ENCODE data around the gene VAV2.

VAV2 gene

GRCh38 chr9:133888048-133888808, 103.9 kb downstream of the VAV2 start:
- no peak for DNase-seq

DNA sequence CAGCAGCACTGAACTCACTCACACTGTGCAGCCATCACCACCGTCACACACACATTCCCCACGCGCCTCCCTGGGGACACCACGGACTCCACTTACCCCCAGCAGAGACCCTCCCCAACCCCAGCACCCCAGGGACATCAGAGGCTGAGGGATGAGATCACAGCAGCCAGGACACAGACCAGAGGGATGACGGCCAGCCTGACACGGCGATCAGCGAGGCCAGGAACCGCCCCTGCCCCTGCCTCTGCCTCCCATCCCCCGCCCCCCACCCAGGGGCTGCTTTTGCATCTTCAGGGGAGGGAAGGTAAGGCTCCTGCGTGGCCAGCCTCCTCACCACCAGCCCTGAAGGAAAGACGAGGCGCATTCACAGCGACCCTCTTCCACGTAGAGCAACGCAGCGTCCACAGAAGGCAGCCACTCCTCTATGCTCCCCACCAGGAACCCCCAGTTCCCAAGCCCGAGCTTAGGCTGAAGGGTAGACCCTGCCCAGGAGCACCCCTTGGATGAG, 104.5 kb downstream of the VAV2 start:
- DNase-seq = no peak

DNA sequence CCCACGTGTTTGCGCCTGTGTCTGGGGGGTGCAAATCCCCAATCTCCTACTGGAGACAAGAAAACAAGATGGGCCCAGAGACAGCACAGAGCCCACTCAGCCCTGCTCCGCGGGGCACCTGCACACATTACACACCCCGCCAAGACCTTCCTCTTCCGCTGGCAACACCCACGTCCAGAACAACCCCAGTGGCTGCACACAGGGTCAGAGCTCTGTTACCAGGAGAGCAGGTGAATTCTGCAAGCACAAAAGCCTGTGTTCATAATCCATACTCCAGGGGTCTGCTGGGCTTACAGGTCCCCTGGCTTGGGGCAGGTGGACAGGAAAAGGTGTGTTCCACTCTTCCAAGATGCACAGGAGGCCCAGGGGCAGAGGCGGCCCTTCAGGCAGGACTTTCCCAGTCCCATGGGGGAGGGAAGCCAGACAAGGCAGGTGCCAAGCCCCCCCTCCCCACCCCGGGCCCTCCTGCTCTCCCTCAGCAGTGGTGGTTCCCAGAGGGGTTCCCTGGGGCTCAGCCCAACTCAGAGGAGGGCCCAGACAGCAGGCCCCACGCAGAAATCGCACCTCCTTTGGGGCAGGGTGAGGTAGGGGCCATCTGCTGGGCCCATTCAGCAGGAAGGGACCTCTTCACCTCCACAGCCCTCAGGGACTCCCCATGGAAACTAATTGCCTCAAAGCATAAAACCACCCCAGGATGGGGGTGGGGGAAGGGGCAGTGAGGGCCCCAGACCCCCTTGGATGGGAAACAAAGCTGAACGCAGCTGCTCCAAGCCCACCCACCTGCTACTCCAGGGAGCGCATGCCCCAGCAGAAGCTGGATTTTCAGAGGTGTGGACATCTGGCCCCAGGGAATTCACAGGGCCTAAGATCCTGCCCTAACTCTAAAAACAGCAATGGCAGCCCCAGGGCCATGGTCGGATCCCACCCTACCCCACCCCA, 105.3 kb downstream of the VAV2 start:
- DNase-seq = no peak

- no peak for DNase-seq
Observed at GRCh38 chr9:133884907-133885744, 107.0 kb downstream of the VAV2 start.

DNA sequence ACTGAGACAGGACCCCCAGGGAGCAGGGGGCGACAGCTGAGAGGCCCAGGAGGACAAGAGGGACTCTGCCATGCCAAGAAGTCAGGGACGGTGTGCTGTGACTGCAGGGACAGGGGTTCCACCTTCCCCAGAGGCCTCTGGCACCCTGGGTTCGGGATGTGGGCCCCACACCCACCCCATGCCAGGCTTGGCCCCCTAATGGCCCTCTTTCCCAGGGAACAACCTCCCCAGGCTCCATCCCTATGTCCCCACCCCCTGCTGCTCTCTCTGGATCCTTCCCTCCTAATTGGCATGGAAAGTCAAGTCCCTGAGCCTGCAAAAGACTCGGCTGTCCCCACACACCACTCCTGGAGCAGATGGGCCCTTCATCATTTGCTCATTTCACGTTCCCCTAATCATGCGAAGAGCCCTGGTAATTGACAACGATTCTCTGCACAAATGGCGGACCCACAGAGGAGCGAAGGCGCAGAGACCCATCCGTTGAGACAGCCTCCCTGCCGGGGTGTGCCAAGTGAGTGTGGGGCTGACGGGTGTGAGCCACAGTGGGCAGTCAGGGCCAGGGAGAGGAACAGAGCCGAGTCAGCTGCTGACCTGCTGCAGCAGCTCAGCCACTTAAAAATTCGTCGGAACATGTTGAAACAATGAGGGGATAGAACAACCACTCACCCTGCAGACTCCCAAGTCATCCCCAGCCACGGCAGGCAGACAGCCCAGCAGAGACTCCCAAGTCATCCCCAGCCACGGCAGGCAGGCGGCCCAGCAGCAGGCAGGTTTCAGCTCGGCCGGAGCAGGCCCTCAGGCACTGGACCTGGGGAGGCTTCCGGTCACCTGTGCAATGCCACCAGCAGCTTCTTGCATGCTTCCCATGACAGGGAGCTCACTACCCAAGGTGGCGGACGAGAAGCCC, 109.0 kb downstream of the VAV2 start:
- no peak for DNase-seq

DNA sequence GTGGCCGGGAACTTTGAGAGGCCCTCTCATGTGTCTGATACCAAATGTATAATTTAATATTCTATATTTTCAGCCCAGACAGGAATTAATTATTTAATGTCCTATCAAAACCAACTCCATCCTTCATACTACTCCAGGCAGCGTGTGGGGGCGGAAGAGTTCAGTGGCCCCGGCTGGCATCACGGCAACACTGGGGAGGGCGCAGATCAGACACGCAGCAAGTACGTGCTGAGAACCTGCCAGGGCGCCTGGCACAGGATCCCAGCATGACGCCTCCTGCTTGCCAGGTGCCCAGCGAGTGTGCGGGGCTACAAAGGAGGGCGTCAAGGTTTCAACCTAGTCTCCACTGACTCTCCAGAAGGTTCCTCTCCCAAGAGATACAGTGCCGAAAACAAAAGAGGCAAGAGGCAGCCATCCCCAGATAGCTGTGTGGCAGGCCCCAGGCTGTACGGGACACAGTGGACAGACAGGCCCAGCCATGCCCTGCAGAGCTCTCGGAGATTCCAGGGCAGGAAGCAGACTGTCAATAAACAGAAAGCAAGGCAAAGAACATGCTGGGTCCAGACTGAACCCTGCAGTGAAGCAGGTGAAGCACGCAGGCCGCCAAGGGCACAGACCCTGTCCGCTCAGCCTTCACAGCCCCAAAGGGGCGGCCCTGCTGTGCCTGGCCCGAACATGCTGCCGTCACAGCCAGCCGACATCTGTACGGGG, 110.3 kb downstream of the VAV2 start:
- DNase-seq = no peak

DNA sequence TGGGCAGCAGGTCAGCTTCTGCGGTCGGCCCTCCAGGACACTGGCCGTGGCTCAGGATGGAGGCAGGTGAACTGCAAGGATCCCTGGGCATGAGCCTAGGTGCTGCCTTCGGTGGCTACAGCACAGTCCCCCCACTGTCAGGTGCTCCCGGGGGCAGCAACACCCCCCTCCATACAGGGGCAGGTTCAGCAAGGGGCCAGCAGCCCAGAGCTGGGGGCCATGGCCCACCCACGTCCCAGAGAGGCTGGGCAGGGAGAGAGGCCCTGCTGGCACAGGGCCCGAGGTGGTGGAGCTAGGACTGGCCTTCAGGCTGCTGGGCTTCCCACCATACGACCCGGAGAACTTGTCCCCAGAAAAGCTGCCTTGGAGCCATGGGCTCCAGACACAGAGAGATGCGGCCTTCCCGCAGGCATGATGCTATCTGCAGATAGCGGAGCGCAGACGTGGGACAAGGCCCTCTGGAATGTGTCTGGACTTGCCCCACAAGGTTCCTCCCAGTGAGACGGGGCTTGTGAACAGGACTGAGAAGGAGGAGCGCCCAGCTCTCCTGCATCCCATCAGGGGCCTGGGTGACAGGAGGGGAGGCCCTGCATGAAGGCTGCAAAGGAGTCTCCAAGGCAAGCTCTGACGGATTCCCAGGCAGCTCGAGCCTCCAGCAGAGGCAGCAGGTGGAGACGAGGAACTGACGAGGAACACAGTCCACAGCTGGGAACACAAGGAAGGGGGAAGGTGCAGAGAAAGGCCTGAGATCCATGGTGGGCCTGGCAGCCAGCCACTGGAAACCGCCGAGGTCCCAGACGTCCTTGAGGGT, 111.1 kb downstream of the VAV2 start:
- DNase-seq = no peak

DNA sequence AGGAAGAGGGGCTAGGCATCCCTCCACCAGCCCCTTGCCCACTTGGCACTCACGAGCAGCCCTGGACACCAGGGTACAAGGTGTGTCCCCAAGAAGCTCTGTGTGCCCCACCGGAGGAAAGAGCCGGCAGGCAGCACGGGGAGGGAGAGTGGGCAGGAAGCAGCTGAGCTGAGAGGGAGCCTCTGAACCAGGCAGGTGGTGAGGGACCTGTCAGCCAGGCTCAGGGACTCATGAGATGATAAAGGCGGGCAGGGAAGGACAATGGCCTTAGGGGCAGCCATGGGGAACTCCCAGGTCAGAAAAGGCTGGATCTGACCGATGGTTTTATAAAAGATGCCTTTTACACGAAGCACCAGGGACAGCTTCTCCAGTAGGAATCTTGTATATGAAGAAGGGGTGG, 112.0 kb downstream of the VAV2 start:
- no peak for DNase-seq

DNA sequence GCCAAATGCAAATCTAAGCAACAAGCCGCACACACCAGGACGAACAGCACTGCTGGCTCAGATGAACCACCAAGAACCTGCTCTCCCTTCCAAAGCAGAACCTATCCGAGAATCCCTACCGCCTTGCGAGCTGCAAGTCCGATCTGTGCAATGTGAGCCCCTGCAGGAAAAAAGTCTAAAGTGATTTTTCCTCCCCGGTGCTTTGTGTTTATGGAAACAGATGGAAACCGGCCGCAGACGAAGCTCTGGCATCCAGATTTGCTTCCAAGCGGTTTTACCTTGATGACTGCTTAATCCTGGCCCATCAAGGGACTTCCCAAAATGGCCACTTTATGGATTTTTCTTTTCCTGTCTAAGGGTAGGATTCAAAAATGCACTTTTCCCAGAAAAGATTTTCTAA, 112.5 kb downstream of the VAV2 start:
- DNase-seq = no peak

DNA sequence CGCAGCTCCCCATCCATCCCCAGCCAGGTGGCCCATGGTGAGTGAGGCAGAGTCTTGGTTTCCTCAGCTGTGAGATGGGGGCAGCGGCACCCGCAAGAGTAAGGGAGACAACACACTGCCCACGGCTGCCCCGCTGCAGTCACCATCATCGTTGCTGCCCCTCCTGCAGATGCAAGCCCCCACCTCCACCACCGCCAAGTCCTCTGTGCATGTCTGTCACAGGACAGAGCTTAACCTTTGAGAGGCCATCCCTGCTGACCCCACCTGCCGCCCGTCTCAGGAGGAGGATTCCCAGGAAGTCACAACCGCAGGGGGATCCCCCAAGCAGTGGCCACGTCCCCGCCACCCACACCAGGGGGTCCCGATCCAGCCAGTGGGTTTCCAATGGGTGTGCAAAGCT, 113.7 kb downstream of the VAV2 start:
- DNase-seq = no peak

- DNase-seq = no peak
Observed at GRCh38 chr9:133877967-133878366, 114.2 kb downstream of the VAV2 start.

DNA sequence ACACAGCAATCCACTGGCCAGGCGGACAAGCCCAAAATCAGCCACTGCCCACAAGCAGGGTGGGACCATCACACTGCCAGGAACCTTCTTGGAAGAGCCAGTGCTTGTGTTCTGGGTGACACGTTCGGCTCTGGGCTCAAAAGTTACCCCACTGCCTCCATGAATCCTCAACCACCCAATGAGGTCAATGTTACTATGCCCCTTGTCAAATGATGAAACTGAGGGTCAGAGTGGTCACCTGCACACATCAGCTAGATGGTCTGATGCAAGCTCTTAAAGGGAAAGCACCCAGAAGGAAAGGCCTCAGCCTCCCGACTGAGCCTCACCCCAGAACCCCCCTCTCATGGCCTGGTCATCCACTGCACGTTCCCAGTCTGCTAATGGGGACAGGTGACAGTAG, 114.8 kb downstream of the VAV2 start:
- DNase-seq = no peak

GRCh38 chr9:133876836-133877235, 115.3 kb downstream of the VAV2 start:
- DNase-seq = no peak

GRCh38 chr9:133876144-133876543, 116.0 kb downstream of the VAV2 start:
- no peak for DNase-seq

DNA sequence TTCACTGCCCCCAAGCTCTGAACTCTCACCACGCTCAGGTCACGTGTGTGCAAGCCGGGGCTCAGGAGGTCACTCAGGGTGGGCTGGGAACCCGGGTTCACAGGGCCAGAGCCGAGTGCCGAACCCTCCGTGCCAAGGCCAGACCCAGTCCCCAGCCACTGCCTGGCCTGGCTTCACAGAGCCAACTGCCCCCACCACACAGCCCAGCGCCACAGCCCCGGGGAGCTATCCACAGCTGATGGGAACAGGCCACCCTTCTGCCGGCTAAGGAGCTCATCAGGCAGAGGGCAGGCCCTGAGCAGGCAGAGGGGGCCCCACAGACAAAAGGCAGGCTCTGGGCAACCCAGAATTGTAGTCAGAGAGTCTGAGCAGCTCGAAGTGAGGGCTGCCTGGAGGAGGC, 117.0 kb downstream of the VAV2 start:
- no peak for DNase-seq

DNA sequence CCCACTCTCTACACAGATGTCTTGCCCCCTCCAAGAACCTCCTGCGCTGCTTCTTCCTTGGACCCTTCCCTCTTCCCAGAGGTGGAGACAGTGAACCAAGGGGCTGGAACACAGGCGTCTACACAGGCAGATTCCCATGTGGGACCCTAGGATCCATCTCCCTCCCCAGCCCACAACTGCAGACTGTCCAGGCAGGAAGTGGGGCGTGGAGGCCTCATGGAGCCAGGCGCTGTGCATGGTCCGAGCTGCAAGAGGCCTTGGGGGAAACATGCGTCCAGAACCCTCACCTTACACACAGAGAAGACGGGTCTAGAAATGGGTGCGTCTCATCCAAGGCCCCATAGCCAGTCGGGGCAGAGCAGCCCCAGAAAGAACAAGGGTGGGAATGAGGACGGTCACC, 117.5 kb downstream of the VAV2 start:
- DNase-seq = no peak

- DNase-seq = no peak
Observed at GRCh38 chr9:133874060-133874657, 118.0 kb downstream of the VAV2 start.

DNA sequence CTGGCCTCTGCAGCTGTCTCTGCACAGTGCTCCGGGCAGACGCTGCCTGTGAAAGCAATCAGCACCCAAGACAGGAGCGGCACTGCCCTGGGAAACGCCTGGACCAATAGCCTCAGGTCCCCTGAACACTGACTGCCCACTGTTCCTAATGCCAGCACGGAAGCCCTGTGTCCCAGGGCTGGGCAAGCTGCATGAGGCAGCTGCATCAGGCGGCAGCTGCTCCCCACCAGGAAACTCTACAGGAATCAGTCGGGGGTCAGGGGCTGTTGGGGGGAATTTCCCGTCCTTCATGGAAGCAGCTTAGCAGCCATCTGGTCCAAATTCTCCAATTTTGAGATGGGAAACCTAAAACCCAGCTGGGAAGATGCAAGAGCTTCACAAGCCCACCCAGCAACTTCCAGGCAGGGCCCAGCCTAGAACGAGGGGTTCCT, 118.6 kb downstream of the VAV2 start:
- DNase-seq = no peak

DNA sequence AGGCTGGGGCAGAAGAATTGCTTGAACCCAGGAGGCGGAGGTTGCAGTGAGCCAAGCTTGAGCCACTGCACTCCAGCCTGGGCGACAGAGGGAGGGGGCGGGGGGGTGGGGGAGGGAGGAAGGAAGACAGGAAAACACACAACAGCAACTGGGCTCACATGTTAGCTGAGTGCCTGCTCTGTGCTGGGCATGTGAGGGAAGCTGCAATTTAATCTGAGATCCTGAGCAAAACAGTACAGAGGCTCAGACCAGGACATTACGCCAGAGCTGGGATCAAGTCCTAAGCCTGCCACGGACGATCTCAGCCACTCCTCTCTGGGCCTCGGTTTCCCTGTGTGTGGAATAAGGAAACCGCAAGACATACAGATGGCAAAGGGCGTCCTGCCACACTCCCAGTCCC, 119.1 kb downstream of the VAV2 start:
- no peak for DNase-seq
